GM19043 (cell line): ENCODE data around the gene RPUSD3.
"Not testable (repeated sequence)": the region's sequence is repeated elsewhere in the genome, so short reads cannot be mapped to it uniquely, and the experiment has no call there.

Source experiments
- ATAC-seq: cut with Tn5 transposase; IDR thresholded peaks from one replicate; pipeline ENCODE4 v1.9.1; 2021; ENCODE audit warnings: low read depth; ENCODE audit not compliant: unreplicated experiment

RPUSD3 gene

GRCh38 chr3:9843715-9844438 lies at the start of gene RPUSD3:
Gene RPUSD3, minus strand, starts transcription at chr3:9844008. Its CDS starts 18 bp downstream, at chr3:9843990.
- ATAC-seq = peak; percentile 99

- ATAC-seq = no peak
These were observed 47.3 kb upstream of the RPUSD3 start for GRCh38 chr3:9891072-9891622.

GRCh38 chr3:9890249-9891071 lies 46.7 kb upstream of the RPUSD3 start, which contains the start of gene JAGN1:
Gene JAGN1, plus strand, starts transcription at chr3:9890610. Its CDS starts 113 bp downstream, at chr3:9890723.
- peak; percentile 69 for ATAC-seq

- no peak for ATAC-seq
These were observed 45.6 kb upstream of the RPUSD3 start for GRCh38 chr3:9889405-9889804.

GRCh38 chr3:9888540-9888939 lies 44.7 kb upstream of the RPUSD3 start:
- ATAC-seq = no peak

- no peak for ATAC-seq
These were observed 43.7 kb upstream of the RPUSD3 start for GRCh38 chr3:9887480-9887879.

- no peak for ATAC-seq
These were observed 42.5 kb upstream of the RPUSD3 start for GRCh38 chr3:9886328-9886727.

GRCh38 chr3:9884555-9885165 lies 40.9 kb upstream of the RPUSD3 start:
- ATAC-seq = no peak

GRCh38 chr3:9883706-9884554 lies 40.1 kb upstream of the RPUSD3 start:
- ATAC-seq = no peak

- ATAC-seq = no peak
These were observed 37.6 kb upstream of the RPUSD3 start for GRCh38 chr3:9881441-9881840.

GRCh38 chr3:9879830-9880549 lies 36.2 kb upstream of the RPUSD3 start, which contains the start of gene CIDEC:
Gene CIDEC, minus strand, starts transcription at chr3:9880253. Its CDS starts 1,767 bp downstream, at chr3:9878486.
- no peak for ATAC-seq

- ATAC-seq = no peak
These were observed 34.9 kb upstream of the RPUSD3 start for GRCh38 chr3:9878700-9879099.

- no peak for ATAC-seq
These were observed 33.2 kb upstream of the RPUSD3 start for GRCh38 chr3:9876991-9877390.

GRCh38 chr3:9876255-9876654 lies 32.4 kb upstream of the RPUSD3 start:
- not testable (repeated sequence) for ATAC-seq

GRCh38 chr3:9875448-9875847 lies 31.6 kb upstream of the RPUSD3 start:
- ATAC-seq = no peak

GRCh38 chr3:9872067-9872466 lies 28.3 kb upstream of the RPUSD3 start:
- ATAC-seq = not testable (repeated sequence)

- ATAC-seq = no peak
These were observed 27.2 kb upstream of the RPUSD3 start for GRCh38 chr3:9870978-9871377.

- ATAC-seq = no peak
These were observed 26.1 kb upstream of the RPUSD3 start for GRCh38 chr3:9869955-9870354.

- ATAC-seq = no peak
These were observed 23.3 kb upstream of the RPUSD3 start for GRCh38 chr3:9867106-9867505.
